ENCODE measurements around the gene PMM2.
"Not testable (repeated sequence)": the region's sequence is repeated elsewhere in the genome, so short reads cannot be mapped to it uniquely, and the experiment has no call there.

PMM2 gene

GRCh38 chr16:8822403-8822802, 24.8 kb downstream of the PMM2 start:
- no peak for DNase-seq

GRCh38 chr16:8826278-8826879, 28.7 kb downstream of the PMM2 start:
- DNase-seq, result no peak

- no peak for DNase-seq
Measured at GRCh38 chr16:8828541-8829165, 31.0 kb downstream of the PMM2 start.

- DNase-seq, result no peak
Measured at GRCh38 chr16:8831450-8831849, 33.8 kb downstream of the PMM2 start.

- no peak for DNase-seq
Measured at GRCh38 chr16:8831871-8832716, 34.5 kb downstream of the PMM2 start.

GRCh38 chr16:8832717-8833105, 35.1 kb downstream of the PMM2 start:
- no peak for DNase-seq

GRCh38 chr16:8836797-8837196, 39.2 kb downstream of the PMM2 start:
- DNase-seq, result not testable (repeated sequence)

GRCh38 chr16:8837594-8837993, 40.0 kb downstream of the PMM2 start:
- not testable (repeated sequence) for DNase-seq

- not testable (repeated sequence) for DNase-seq
Measured at GRCh38 chr16:8842016-8842415, 44.4 kb downstream of the PMM2 start.

GRCh38 chr16:8843296-8843695, 45.7 kb downstream of the PMM2 start:
- not testable (repeated sequence) for DNase-seq

- DNase-seq, result no peak
Measured at GRCh38 chr16:8845699-8846298, 48.2 kb downstream of the PMM2 start.

- DNase-seq, result no peak
Measured at GRCh38 chr16:8846401-8846932, 48.8 kb downstream of the PMM2 start.

- no peak for DNase-seq
Measured at GRCh38 chr16:8847145-8847544, 49.5 kb downstream of the PMM2 start.

- no peak for DNase-seq
Measured at GRCh38 chr16:8847623-8848022, 50.0 kb downstream of the PMM2 start.

GRCh38 chr16:8848231-8848938, 50.7 kb downstream of the PMM2 start:
- DNase-seq, result no peak

GRCh38 chr16:8848939-8849391, 51.3 kb downstream of the PMM2 start:
- DNase-seq, result no peak

- no peak for DNase-seq
Measured at GRCh38 chr16:8849411-8850011, 51.9 kb downstream of the PMM2 start.

GRCh38 chr16:8850279-8850885, 52.7 kb downstream of the PMM2 start:
- no peak for DNase-seq

GRCh38 chr16:8851761-8852403, 54.2 kb downstream of the PMM2 start:
- DNase-seq, result no peak

GRCh38 chr16:8852534-8852933, 54.9 kb downstream of the PMM2 start:
- DNase-seq, result no peak

GRCh38 chr16:8853150-8853549, 55.5 kb downstream of the PMM2 start:
- no peak for DNase-seq

Data from RPMI8226 (cell line).